Gastroesophageal sphincter (tissue), 4 donors: Measurements from ENCODE around the gene NUP98. TPM values are rescaled to one million over a fixed set of nuclear protein-coding genes. Genes with fewer than 3 reads are reported as not detected.
A peak's percentile ranks its signal among the peaks of the same experiment; 100 is the strongest.

Experiments used
- ATAC-seq: fragments of 150-250 bp; one replicate; pipeline ENCODE4 v1.9.1; 2016; ENCODE audit warnings: mild to moderate bottlenecking, moderate library complexity
- H3K27ac ChIP-seq, 4 donors: fragments of 200-600 bp; sonication (generic) in 3 of 4; 1 replicate in 3 of 4; 2 replicates in 1 of 4; pipeline ENCODE4 v1.5.1; 2016 to 2019
- H3K27me3 ChIP-seq: fragments of 200-600 bp; sonication (generic); one replicate; pipeline ENCODE4 v1.5.1; 2019
- H3K36me3 ChIP-seq, 2 donors: fragments of 200-600 bp; sonication (generic); one replicate each; pipeline ENCODE4 v1.5.1; 2019; ENCODE audit warnings: control low read depth in 1 of 2
- H3K4me1 ChIP-seq, 3 donors: fragments of 200-600 bp; sonication (generic); 1 replicate in 2 of 3; 2 replicates in 1 of 3; pipeline ENCODE4 v1.5.1; 2016 to 2019; ENCODE audit warnings: control low read depth in 2 of 3
- H3K4me3 ChIP-seq, 2 donors: fragments of 200-600 bp; sonication (generic); one replicate each; pipeline ENCODE4 v1.5.1; 2019; ENCODE audit warnings: mild to moderate bottlenecking in 1 of 2, moderate library complexity in 1 of 2
- H3K9me3 ChIP-seq, 3 donors: fragments of 200-600 bp; sonication (generic); one replicate each; pipeline ENCODE4 v1.5.1; 2017 to 2019; ENCODE audit warnings: control low read depth in 2 of 3
- CTCF ChIP-seq, 4 experiments: fragments of 200-600 bp in 2 of 4; fragments of 450-650 bp in 2 of 4; sonication (generic) in 1 of 4; IDR thresholded peaks; one replicate each; pipeline ENCODE4 v1.5.1; 2017 to 2019; ENCODE audit warnings: antibody characterized with exemption in 4 of 4, mild to moderate bottlenecking in 2 of 4, moderate library complexity in 2 of 4
- EP300 ChIP-seq: sonication (generic); formaldehyde crosslinking; IDR thresholded peaks from one replicate; pipeline ENCODE4 v1.6.1; 2017; ENCODE audit warnings: antibody characterized with exemption, mild to moderate bottlenecking
- POLR2A ChIP-seq, 2 donors: fragments of 450-650 bp; IDR thresholded peaks; one replicate each; pipeline ENCODE4 v1.6.1; 2017; ENCODE audit warnings: antibody characterized with exemption in 2 of 2, mild to moderate bottlenecking in 2 of 2, moderate library complexity in 1 of 2
- POLR2AphosphoS5 ChIP-seq: sonication (generic); formaldehyde crosslinking; IDR thresholded peaks from one replicate; pipeline ENCODE4 v1.6.1; 2017; ENCODE audit warnings: antibody characterized with exemption
- whole genome bisulfite sequencing, 2 donors: methylation state at CpG; one replicate each; pipeline ENCODE4 v1.1.5; 2018; ENCODE audit warnings: low coverage in 1 of 2; 5-methylcytosine and 5-hydroxymethylcytosine counted together
- total RNA-seq, 4 donors: library from RNA; depleted of rRNA; stranded (reverse); fragments of >200 nt; gene quantifications; one replicate each; pipeline ENCODE4 v1.1.0, GENCODE V29; 2016

The NUP98 gene
- total RNA-seq, 4 donors from 2014 or later = 72.1 to 141 (median 103) TPM

- H3K27ac ChIP-seq = no peak overlapping the region
- TF ChIP-seq POLR2AphosphoS5 = no peak
- TF ChIP-seq EP300 = no peak
- TF ChIP-seq CTCF (IDR thresholded peaks at IDR 0.05) = no peak
- no peak for TF ChIP-seq POLR2A (IDR thresholded peaks at IDR 0.05)
- H3K4me3 ChIP-seq = no peak overlapping the region
- WGBS, 2 donors = 65 to 81% methylated on average over 2 to 4 of the region's 5 CpGs
- peaks cover 0 to 30% (median 15%) of the 10 kb centered on the region in 3 donors for H3K4me1 ChIP-seq
- no peaks in the 10 kb centered on the region for H3K27me3 ChIP-seq
- H3K9me3 ChIP-seq = no peaks in the 10 kb centered on the region
- no peak for ATAC-seq
- H3K36me3 ChIP-seq = no peaks in the 10 kb centered on the region
These were observed 2.5 kb upstream of the NUP98 start for GRCh38 chr11:3799873-3800272.

GRCh38 chr11:3799143-3799542 lies 1.8 kb upstream of the NUP98 start:
- peaks cover 0 to 37% (median 22%) of the 10 kb centered on the region in 3 donors for H3K4me1 ChIP-seq
- no peak for TF ChIP-seq CTCF (IDR thresholded peaks at IDR 0.05)
- TF ChIP-seq POLR2AphosphoS5 = no peak
- TF ChIP-seq POLR2A (IDR thresholded peaks at IDR 0.05) = no peak
- peaks cover 0 to 6% of the 10 kb centered on the region in 2 donors for H3K36me3 ChIP-seq
- H3K27me3 ChIP-seq = no peaks in the 10 kb centered on the region
- H3K9me3 ChIP-seq = no peaks in the 10 kb centered on the region
- no peak overlapping the region for H3K27ac ChIP-seq
- WGBS, 2 donors = 92 to 94% methylated on average over 5 to 9 of the region's 9 CpGs
- no peak overlapping the region for H3K4me3 ChIP-seq
- ATAC-seq = no peak

- Histone ChIP-seq H3K9me3 (no peaks in the 10 kb centered on the region), H3K4me3 (peak overlapping the region; percentile 92 to 97), H3K27me3 (no peaks in the 10 kb centered on the region), H3K27ac (peak overlapping the region; percentile 96 to 99 (median 96)), H3K4me1 (peaks cover 0 to 49% (median 22%) of the 10 kb centered on the region in 3 donors), H3K36me3 (peaks cover 0 to 28% of the 10 kb centered on the region in 2 donors)
- peak; percentile 37 for ATAC-seq
- 0% methylated on average over 3 to 4 of the region's 26 CpGs for WGBS, 2 donors
- TF ChIP-seq POLR2AphosphoS5 (no peak), EP300 (no peak), CTCF (IDR thresholded peaks at IDR 0.05) (peak in 1 of 4 experiments; percentile 37)
These were observed 489 bp downstream of the NUP98 start for GRCh38 chr11:3796801-3797328.

GRCh38 chr11:3796346-3796745 lies 1.0 kb downstream of the NUP98 start:
- no peaks in the 10 kb centered on the region for H3K9me3 ChIP-seq
- H3K36me3 ChIP-seq = peaks cover 0 to 33% of the 10 kb centered on the region in 2 donors
- ATAC-seq = no peak
- TF ChIP-seq EP300 = no peak
- TF ChIP-seq POLR2A (IDR thresholded peaks at IDR 0.05) = no peak
- no peak for TF ChIP-seq POLR2AphosphoS5
- TF ChIP-seq CTCF (IDR thresholded peaks at IDR 0.05) = no peak
- H3K27ac ChIP-seq = peak overlapping the region; percentile 19 to 99 (median 96)
- no peaks in the 10 kb centered on the region for H3K27me3 ChIP-seq
- H3K4me3 ChIP-seq = peak overlapping the region; percentile 92 to 97
- 8 to 14% methylated on average over 13 to 14 of the region's 14 CpGs for WGBS, 2 donors
- peaks cover 0 to 49% (median 22%) of the 10 kb centered on the region in 3 donors for H3K4me1 ChIP-seq

- TF ChIP-seq CTCF (IDR thresholded peaks at IDR 0.05) (no peak), EP300 (no peak), POLR2AphosphoS5 (no peak), POLR2A (IDR thresholded peaks at IDR 0.05) (no peak)
- Histone ChIP-seq H3K4me3 (peak overlapping the region; percentile 92 to 97), H3K27me3 (no peaks in the 10 kb centered on the region), H3K27ac (peak overlapping the region; percentile 19 to 99 (median 96)), H3K36me3 (peaks cover 0 to 36% of the 10 kb centered on the region in 2 donors), H3K4me1 (peaks cover 0 to 49% (median 22%) of the 10 kb centered on the region in 3 donors), H3K9me3 (no peaks in the 10 kb centered on the region)
- ATAC-seq = no peak
- 25 to 42% methylated on average over 6 of the region's 6 CpGs for WGBS, 2 donors
These were observed 1.4 kb downstream of the NUP98 start for GRCh38 chr11:3796002-3796311.
